ENCODE measurements around the gene POLA1.
A peak's percentile ranks its signal among the peaks of the same experiment; 100 is the strongest.

Gene POLA1

DNA sequence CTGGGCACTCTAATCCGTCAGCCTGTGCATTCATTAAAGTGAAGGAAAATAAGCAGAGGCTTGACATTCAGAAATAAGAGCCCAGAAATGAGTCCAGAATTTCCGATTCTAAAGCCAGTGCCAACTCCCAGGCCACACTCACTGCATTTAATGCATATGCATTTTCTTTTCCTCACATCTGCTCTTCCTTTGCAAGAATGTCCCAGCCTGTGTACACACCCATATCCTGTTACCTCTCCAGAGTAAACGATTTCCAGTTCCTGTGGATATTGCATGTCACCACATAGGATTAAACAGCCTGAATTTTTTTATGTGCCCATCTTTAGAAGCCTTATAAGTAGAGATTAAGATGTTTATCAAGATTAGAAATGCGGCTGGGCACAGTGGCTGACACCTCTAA, 294.6 kb downstream of the POLA1 start:
- Histone ChIP-seq H3K27me3 (ENCODE audit: control insufficient read depth, insufficient read depth, low read length) (no peaks in the 10 kb centered on the region), H3K4me3 (ENCODE audit: low read depth, low read length) (no peak overlapping the region), H3K4me1 (ENCODE audit: control insufficient read depth, insufficient read depth, low read length) (peaks cover 3% of the 10 kb centered on the region), H3K9ac (ENCODE audit: low read depth, low read length) (no peak overlapping the region), H3K36me3 (ENCODE audit: control insufficient read depth, insufficient read depth, low read length) (no peaks in the 10 kb centered on the region), H3K9me3 (ENCODE audit: control insufficient read depth, insufficient read depth, low read length) (no peaks in the 10 kb centered on the region)

GRCh38 chrX:24990535-24990934, 296.8 kb downstream of the POLA1 start:
- Histone ChIP-seq H3K27me3 (ENCODE audit: control insufficient read depth, insufficient read depth, low read length) (no peaks in the 10 kb centered on the region), H3K4me1 (ENCODE audit: control insufficient read depth, insufficient read depth, low read length) (peaks cover 20% of the 10 kb centered on the region)

GRCh38 chrX:24993879-24994278, 300.2 kb downstream of the POLA1 start:
- Histone ChIP-seq H3K4me1 (ENCODE audit: control insufficient read depth, insufficient read depth, low read length) (peaks cover 40% of the 10 kb centered on the region), H3K27me3 (ENCODE audit: control insufficient read depth, insufficient read depth, low read length) (peaks cover 10% of the 10 kb centered on the region), H3K9ac (ENCODE audit: low read depth, low read length) (no peak overlapping the region), H3K9me3 (ENCODE audit: control insufficient read depth, insufficient read depth, low read length) (no peaks in the 10 kb centered on the region), H3K36me3 (ENCODE audit: control insufficient read depth, insufficient read depth, low read length) (no peaks in the 10 kb centered on the region), H3K4me3 (ENCODE audit: low read depth, low read length) (no peak overlapping the region)

More at GRCh38 chrX:24990535-24990934, 296.8 kb downstream of the POLA1 start:
- Histone ChIP-seq H3K9ac (ENCODE audit: low read depth, low read length) (no peak overlapping the region), H3K9me3 (ENCODE audit: control insufficient read depth, insufficient read depth, low read length) (no peaks in the 10 kb centered on the region), H3K4me3 (ENCODE audit: low read depth, low read length) (no peak overlapping the region), H3K36me3 (ENCODE audit: control insufficient read depth, insufficient read depth, low read length) (no peaks in the 10 kb centered on the region)

- peaks cover 55% of the 10 kb centered on the region for H3K4me1 ChIP-seq (ENCODE audit: control insufficient read depth, insufficient read depth, low read length)
- H3K9me3 ChIP-seq (ENCODE audit: control insufficient read depth, insufficient read depth, low read length) = no peaks in the 10 kb centered on the region
- H3K9ac ChIP-seq (ENCODE audit: low read depth, low read length) = no peak overlapping the region
- no peak overlapping the region for H3K4me3 ChIP-seq (ENCODE audit: low read depth, low read length)
- H3K27me3 ChIP-seq (ENCODE audit: control insufficient read depth, insufficient read depth, low read length) = peaks cover 28% of the 10 kb centered on the region
- H3K36me3 ChIP-seq (ENCODE audit: control insufficient read depth, insufficient read depth, low read length) = no peaks in the 10 kb centered on the region
Observed at GRCh38 chrX:24996096-24996709, 302.5 kb downstream of the POLA1 start.

DNA sequence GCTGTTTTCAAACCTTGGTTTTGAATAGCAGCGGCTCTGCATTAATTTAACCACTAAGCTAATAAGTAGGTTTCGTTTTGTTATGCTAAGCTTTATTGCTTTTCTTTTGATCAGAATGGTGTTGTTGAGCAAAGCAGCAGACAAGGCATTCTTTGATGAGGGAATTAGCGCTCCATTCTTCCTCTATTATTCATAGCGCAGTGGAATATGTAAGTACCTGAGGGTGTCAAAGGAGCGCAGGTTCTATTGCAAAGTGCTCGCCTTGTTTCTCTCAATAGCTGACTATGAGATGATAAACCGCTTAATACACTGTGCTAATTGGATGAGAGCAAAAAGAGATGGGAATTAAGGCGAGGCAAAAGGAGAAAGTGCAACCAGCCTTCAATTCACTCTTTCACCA, 305.8 kb downstream of the POLA1 start:
- Histone ChIP-seq H3K9me3 (ENCODE audit: control insufficient read depth, insufficient read depth, low read length) (no peaks in the 10 kb centered on the region), H3K4me3 (ENCODE audit: low read depth, low read length) (no peak overlapping the region), H3K9ac (ENCODE audit: low read depth, low read length) (no peak overlapping the region), H3K27me3 (ENCODE audit: control insufficient read depth, insufficient read depth, low read length) (peaks cover 55% of the 10 kb centered on the region), H3K36me3 (ENCODE audit: control insufficient read depth, insufficient read depth, low read length) (no peaks in the 10 kb centered on the region), H3K4me1 (ENCODE audit: control insufficient read depth, insufficient read depth, low read length) (peaks cover 52% of the 10 kb centered on the region)

DNA sequence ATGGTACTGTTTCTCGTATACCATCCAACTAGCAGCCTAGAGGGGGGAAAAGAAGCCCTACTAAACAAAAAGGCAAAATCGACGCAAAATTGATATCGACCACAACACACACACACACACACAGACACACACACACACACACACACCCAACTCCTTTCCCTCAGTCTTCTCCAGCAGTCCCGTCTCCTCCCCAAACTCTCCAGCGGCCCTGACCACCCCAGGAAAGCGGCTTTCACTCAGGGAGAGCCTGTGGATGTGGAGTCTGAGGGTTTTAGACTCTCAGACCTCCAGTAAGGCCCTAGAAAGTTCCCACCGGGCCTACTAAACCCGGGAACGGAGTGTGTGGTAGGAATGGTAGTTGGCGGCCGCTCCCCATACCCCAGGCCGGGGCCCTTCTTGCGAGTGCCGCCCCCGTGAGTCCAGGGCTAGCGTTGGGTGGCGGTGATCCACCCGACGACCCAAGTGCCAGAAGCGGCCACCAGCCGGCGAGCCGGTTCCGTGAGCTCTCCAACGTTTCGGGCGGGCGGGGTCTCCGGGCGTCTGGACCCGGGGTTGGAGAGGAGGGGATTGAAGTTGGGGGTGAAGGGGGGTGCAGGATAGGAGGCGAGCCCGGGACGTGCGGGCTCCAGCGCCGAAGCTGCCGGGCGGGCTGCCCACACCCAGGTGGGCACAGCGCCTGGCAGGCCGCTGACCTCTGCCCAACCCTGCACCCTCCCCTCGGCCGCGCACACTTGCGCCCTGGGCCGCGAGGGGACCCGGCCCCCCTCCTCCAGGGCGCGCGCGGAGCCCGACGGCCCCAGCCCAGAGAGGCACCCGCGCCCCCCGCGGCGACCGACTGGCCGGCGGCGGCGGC, 308.3 kb downstream of the POLA1 start:
- peaks cover 40% of the 10 kb centered on the region for H3K4me1 ChIP-seq (ENCODE audit: control insufficient read depth, insufficient read depth, low read length)
- peaks cover 80% of the 10 kb centered on the region for H3K27me3 ChIP-seq (ENCODE audit: control insufficient read depth, insufficient read depth, low read length)
- H3K4me3 ChIP-seq (ENCODE audit: low read depth, low read length) = peak overlapping the region; percentile 45
- no peak overlapping the region for H3K9ac ChIP-seq (ENCODE audit: low read depth, low read length)
- H3K36me3 ChIP-seq (ENCODE audit: control insufficient read depth, insufficient read depth, low read length) = no peaks in the 10 kb centered on the region
- no peaks in the 10 kb centered on the region for H3K9me3 ChIP-seq (ENCODE audit: control insufficient read depth, insufficient read depth, low read length)

- peaks cover 83% of the 10 kb centered on the region for H3K27me3 ChIP-seq (ENCODE audit: control insufficient read depth, insufficient read depth, low read length)
Observed at GRCh38 chrX:25002661-25003020, 308.9 kb downstream of the POLA1 start.

GRCh38 chrX:25003066-25003849, 309.5 kb downstream of the POLA1 start:
- H3K36me3 ChIP-seq (ENCODE audit: control insufficient read depth, insufficient read depth, low read length) = no peaks in the 10 kb centered on the region
- no peak overlapping the region for H3K9ac ChIP-seq (ENCODE audit: low read depth, low read length)
- H3K27me3 ChIP-seq (ENCODE audit: control insufficient read depth, insufficient read depth, low read length) = peaks cover 85% of the 10 kb centered on the region
- no peaks in the 10 kb centered on the region for H3K9me3 ChIP-seq (ENCODE audit: control insufficient read depth, insufficient read depth, low read length)
- H3K4me1 ChIP-seq (ENCODE audit: control insufficient read depth, insufficient read depth, low read length) = peaks cover 41% of the 10 kb centered on the region
- H3K4me3 ChIP-seq (ENCODE audit: low read depth, low read length) = peak overlapping the region; percentile 66

More at GRCh38 chrX:25002661-25003020, 308.9 kb downstream of the POLA1 start:
- H3K4me3 ChIP-seq (ENCODE audit: low read depth, low read length) = peak overlapping the region; percentile 66
- no peak overlapping the region for H3K9ac ChIP-seq (ENCODE audit: low read depth, low read length)
- H3K36me3 ChIP-seq (ENCODE audit: control insufficient read depth, insufficient read depth, low read length) = no peaks in the 10 kb centered on the region
- peaks cover 42% of the 10 kb centered on the region for H3K4me1 ChIP-seq (ENCODE audit: control insufficient read depth, insufficient read depth, low read length)
- H3K9me3 ChIP-seq (ENCODE audit: control insufficient read depth, insufficient read depth, low read length) = no peaks in the 10 kb centered on the region

- Histone ChIP-seq H3K27me3 (ENCODE audit: control insufficient read depth, insufficient read depth, low read length) (peaks cover 85% of the 10 kb centered on the region), H3K4me1 (ENCODE audit: control insufficient read depth, insufficient read depth, low read length) (peaks cover 33% of the 10 kb centered on the region), H3K9me3 (ENCODE audit: control insufficient read depth, insufficient read depth, low read length) (no peaks in the 10 kb centered on the region), H3K4me3 (ENCODE audit: low read depth, low read length) (no peak overlapping the region), H3K9ac (ENCODE audit: low read depth, low read length) (no peak overlapping the region), H3K36me3 (ENCODE audit: control insufficient read depth, insufficient read depth, low read length) (no peaks in the 10 kb centered on the region)
Observed at GRCh38 chrX:25004040-25004439, 310.3 kb downstream of the POLA1 start.

DNA sequence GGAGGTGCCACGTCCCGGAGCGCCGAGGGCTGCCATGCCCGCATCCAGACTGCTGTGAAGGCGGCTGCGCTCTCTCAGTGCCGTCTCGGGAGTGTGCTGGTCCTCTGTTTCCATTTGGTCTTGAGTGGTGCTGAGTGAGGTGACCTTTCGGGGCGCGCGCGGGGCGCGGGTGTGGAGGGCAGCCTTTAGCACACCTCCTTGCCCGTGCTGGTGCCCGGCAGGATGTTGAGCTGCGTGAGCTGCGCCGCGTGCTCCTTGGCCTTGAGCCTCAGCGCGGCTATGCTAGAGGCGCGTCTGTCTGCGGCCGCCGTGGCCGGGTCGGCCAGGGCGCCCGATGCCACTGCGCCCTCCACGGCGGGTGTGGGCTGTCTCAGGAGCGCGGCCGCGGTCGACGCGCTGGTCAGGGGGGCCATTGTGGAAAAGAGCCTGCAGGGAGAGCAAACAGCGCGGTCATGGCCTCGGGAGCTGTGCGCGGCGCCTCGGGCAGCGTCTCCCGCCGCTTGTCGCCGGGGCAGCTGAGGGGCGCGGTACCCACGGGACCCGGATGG, 310.8 kb downstream of the POLA1 start:
- Histone ChIP-seq H3K9ac (ENCODE audit: low read depth, low read length) (no peak overlapping the region), H3K9me3 (ENCODE audit: control insufficient read depth, insufficient read depth, low read length) (no peaks in the 10 kb centered on the region), H3K4me3 (ENCODE audit: low read depth, low read length) (peak overlapping the region; percentile 43), H3K4me1 (ENCODE audit: control insufficient read depth, insufficient read depth, low read length) (peaks cover 32% of the 10 kb centered on the region), H3K27me3 (ENCODE audit: control insufficient read depth, insufficient read depth, low read length) (peaks cover 89% of the 10 kb centered on the region), H3K36me3 (ENCODE audit: control insufficient read depth, insufficient read depth, low read length) (no peaks in the 10 kb centered on the region)

- Histone ChIP-seq H3K9me3 (ENCODE audit: control insufficient read depth, insufficient read depth, low read length) (no peaks in the 10 kb centered on the region), H3K4me1 (ENCODE audit: control insufficient read depth, insufficient read depth, low read length) (peaks cover 30% of the 10 kb centered on the region), H3K27me3 (ENCODE audit: control insufficient read depth, insufficient read depth, low read length) (peaks cover 89% of the 10 kb centered on the region), H3K9ac (ENCODE audit: low read depth, low read length) (no peak overlapping the region), H3K36me3 (ENCODE audit: control insufficient read depth, insufficient read depth, low read length) (no peaks in the 10 kb centered on the region), H3K4me3 (ENCODE audit: low read depth, low read length) (peak overlapping the region; percentile 43)
Observed at GRCh38 chrX:25005034-25005381, 311.3 kb downstream of the POLA1 start.

Data from iPS-15b (cell line).